Lower leg skin (tissue), 4 donors: Measurements from ENCODE around the gene VIL1. TPM values are rescaled to one million over a fixed set of nuclear protein-coding genes. Genes with fewer than 3 reads are reported as not detected.

Source experiments
- DNase-seq, 2 donors: peaks; one replicate each; pipeline ENCODE4 v3.0.0-alpha.2; 2019; ENCODE audit warnings: low spot score in 2 of 2
- H3K4me3 ChIP-seq: fragments of 200-600 bp; sonication (generic); 2 replicates; pipeline ENCODE4 v1.5.1; 2017; ENCODE audit warnings: mild to moderate bottlenecking, low read depth; ENCODE audit not compliant: poor library complexity, severe bottlenecking
- CTCF ChIP-seq, 3 donors: fragments of 450-650 bp; IDR thresholded peaks; one replicate each; pipeline ENCODE4 v1.5.1; 2016; ENCODE audit warnings: antibody characterized with exemption in 3 of 3, mild to moderate bottlenecking in 3 of 3, moderate library complexity in 2 of 3
- POLR2A ChIP-seq, 2 donors: fragments of 450-650 bp; IDR thresholded peaks; one replicate each; pipeline ENCODE4 v1.6.1; 2016 to 2017; ENCODE audit warnings: antibody characterized with exemption in 2 of 2, mild to moderate bottlenecking in 1 of 2, moderate library complexity in 1 of 2
- WGBS, 2 donors: methylation state at CpG; one replicate each; pipeline ENCODE4 v1.1.5; 2018; 5-methylcytosine and 5-hydroxymethylcytosine counted together
- intact Hi-C: fragments of 100-400 bp; cut with DNase I; formaldehyde crosslinking; loops from one replicate; pipeline ENCODE4 v1.15.0; 2023; ENCODE audit warnings: low total_unique reads
- microRNA counts, 2 donors: library from miRNA; unstranded; fragments of <30 nt; microRNA quantifications; one replicate each; lab custom pipeline; 2016
- microRNA-seq, 2 donors: library from miRNA; unstranded; fragments of <30 nt; microRNA quantifications; one replicate each; pipeline ENCODE4, GENCODE V29; 2016; ENCODE audit warnings: borderline replicate concordance in 2 of 2, borderline number of aligned reads in 1 of 2
- total RNA-seq, 4 donors: library from RNA; depleted of rRNA; stranded (reverse); fragments of >200 nt; gene quantifications; one replicate each; pipeline ENCODE4 v1.1.0, GENCODE V29; 2016

Gene VIL1
- total RNA-seq, 4 donors from 2014 or later, result 0.84 to 0.98 TPM; not detected in 2

GRCh38 chr2:218479595-218479994, 60.7 kb downstream of the VIL1 start:
- intact Hi-C loops, result no loop called here
- DNase-seq, result no peak
- no peak overlapping the region for H3K4me3 ChIP-seq
- TF ChIP-seq POLR2A (IDR thresholded peaks at IDR 0.05), result no peak
- TF ChIP-seq CTCF (IDR thresholded peaks at IDR 0.05), result no peak
- WGBS, 2 donors, result 96 to 98% methylated on average over 2 of the region's 2 CpGs

- 63 to 84% methylated on average over 1 of the region's 1 CpG for WGBS, 2 donors
- H3K4me3 ChIP-seq, result no peak overlapping the region
- TF ChIP-seq CTCF (IDR thresholded peaks at IDR 0.05) (no peak), POLR2A (IDR thresholded peaks at IDR 0.05) (no peak)
- no peak for DNase-seq
- intact Hi-C loops, result no loop called here
These were observed 63.7 kb downstream of the VIL1 start for GRCh38 chr2:218482651-218483050.

- TF ChIP-seq CTCF (IDR thresholded peaks at IDR 0.05), result no peak
- no peak for TF ChIP-seq POLR2A (IDR thresholded peaks at IDR 0.05)
- no peak overlapping the region for H3K4me3 ChIP-seq
- intact Hi-C loops, result no loop called here
- WGBS, 2 donors, result 67 to 69% methylated on average over 7 of the region's 7 CpGs
- DNase-seq, result no peak
These were observed 67.2 kb downstream of the VIL1 start for GRCh38 chr2:218485986-218486667.

GRCh38 chr2:218500501-218501060, 81.7 kb downstream of the VIL1 start:
- 90 to 96% methylated on average over 10 of the region's 10 CpGs for WGBS, 2 donors
- DNase-seq, result no peak
- intact Hi-C loops, result no loop called here
- no peak for TF ChIP-seq POLR2A (IDR thresholded peaks at IDR 0.05)
- H3K4me3 ChIP-seq, result no peak overlapping the region

GRCh38 chr2:218501665-218502064, 82.7 kb downstream of the VIL1 start:
- no peak for DNase-seq
- no peak overlapping the region for H3K4me3 ChIP-seq
- intact Hi-C loops, result no loop called here
- 43 to 48% methylated on average over 2 of the region's 2 CpGs for WGBS, 2 donors
- no peak for TF ChIP-seq POLR2A (IDR thresholded peaks at IDR 0.05)
- no peak for TF ChIP-seq CTCF (IDR thresholded peaks at IDR 0.05)

MicroRNAs encoded within 50 kb of the gene (microRNA counts, 767-probe panel; counts per million panel counts)
- microRNA hsa-miR-26b-5p (lab: Ali Mortazavi, UCI), result 14,920 to 17,132 counts per million in 2 donors

Small RNA genes within 50 kb of the gene (microRNA-seq; reads per million reads assigned to microRNA genes)
- 95,886 to 97,431 reads per million in 2 donors for gene MIR26B

Other genes with a start within 250 kb of the VIL1 start
- 100 to 1,000 TPM; 233 to 344 (median 300) TPM for gene ARPC2, start 201.9 kb upstream of the VIL1 start, total RNA-seq
- gene GPBAR1, start 158.1 kb upstream of the VIL1 start, total RNA-seq, result 1 to 10 TPM in 3 of 4 donors, under 1 TPM in 1; 0.34 to 1.7 (median 1.4) TPM
- gene AAMP, start 149.0 kb upstream of the VIL1 start, total RNA-seq, result 100 to 1,000 TPM; 142 to 171 (median 151) TPM
- 10 to 100 TPM; 26.6 to 60.6 (median 43.3) TPM for gene PNKD, start 148.6 kb upstream of the VIL1 start, total RNA-seq
- 100 to 1,000 TPM; 205 to 318 (median 287) TPM for gene TMBIM1, start 126.6 kb upstream of the VIL1 start, total RNA-seq
- gene CATIP, start 62.3 kb upstream of the VIL1 start, total RNA-seq, result not detected
- gene SLC11A1, start 36.9 kb upstream of the VIL1 start, total RNA-seq, result 1 to 10 TPM; 2.2 to 4.6 (median 3.5) TPM
- gene CTDSP1, start 19.3 kb upstream of the VIL1 start, total RNA-seq, result 100 to 1,000 TPM in 2 of 4 donors, 10 to 100 TPM in 2; 64.8 to 108 (median 99.9) TPM
- gene USP37, start 149.2 kb downstream of the VIL1 start, total RNA-seq, result 10 to 100 TPM; 10.5 to 12.0 (median 11.4) TPM
- 10 to 100 TPM; 30.1 to 39.1 (median 34.5) TPM for gene CNOT9, start 149.7 kb downstream of the VIL1 start, total RNA-seq
- 1 to 10 TPM in 1 of 4 donors, under 1 TPM in 3; 0.34 to 2.7 (median 0.59) TPM for gene PLCD4, start 188.8 kb downstream of the VIL1 start, total RNA-seq
- gene ZNF142, start 240.5 kb downstream of the VIL1 start, total RNA-seq, result 10 to 100 TPM; 15.2 to 31.1 (median 20.1) TPM
- gene BCS1L, start 240.6 kb downstream of the VIL1 start, total RNA-seq, result 10 to 100 TPM; 19.1 to 45.0 (median 31.5) TPM